GM19452 (cell line): ENCODE data around the gene STEAP3.
A peak's percentile ranks its signal among the peaks of the same experiment; 100 is the strongest.

ENCODE experiments used
- ATAC-seq: cut with Tn5 transposase; IDR thresholded peaks from one replicate; pipeline ENCODE4 v1.9.1; 2021; ENCODE audit not compliant: unreplicated experiment

The STEAP3 gene, protein sequence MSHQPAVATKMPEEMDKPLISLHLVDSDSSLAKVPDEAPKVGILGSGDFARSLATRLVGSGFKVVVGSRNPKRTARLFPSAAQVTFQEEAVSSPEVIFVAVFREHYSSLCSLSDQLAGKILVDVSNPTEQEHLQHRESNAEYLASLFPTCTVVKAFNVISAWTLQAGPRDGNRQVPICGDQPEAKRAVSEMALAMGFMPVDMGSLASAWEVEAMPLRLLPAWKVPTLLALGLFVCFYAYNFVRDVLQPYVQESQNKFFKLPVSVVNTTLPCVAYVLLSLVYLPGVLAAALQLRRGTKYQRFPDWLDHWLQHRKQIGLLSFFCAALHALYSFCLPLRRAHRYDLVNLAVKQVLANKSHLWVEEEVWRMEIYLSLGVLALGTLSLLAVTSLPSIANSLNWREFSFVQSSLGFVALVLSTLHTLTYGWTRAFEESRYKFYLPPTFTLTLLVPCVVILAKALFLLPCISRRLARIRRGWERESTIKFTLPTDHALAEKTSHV

DNA sequence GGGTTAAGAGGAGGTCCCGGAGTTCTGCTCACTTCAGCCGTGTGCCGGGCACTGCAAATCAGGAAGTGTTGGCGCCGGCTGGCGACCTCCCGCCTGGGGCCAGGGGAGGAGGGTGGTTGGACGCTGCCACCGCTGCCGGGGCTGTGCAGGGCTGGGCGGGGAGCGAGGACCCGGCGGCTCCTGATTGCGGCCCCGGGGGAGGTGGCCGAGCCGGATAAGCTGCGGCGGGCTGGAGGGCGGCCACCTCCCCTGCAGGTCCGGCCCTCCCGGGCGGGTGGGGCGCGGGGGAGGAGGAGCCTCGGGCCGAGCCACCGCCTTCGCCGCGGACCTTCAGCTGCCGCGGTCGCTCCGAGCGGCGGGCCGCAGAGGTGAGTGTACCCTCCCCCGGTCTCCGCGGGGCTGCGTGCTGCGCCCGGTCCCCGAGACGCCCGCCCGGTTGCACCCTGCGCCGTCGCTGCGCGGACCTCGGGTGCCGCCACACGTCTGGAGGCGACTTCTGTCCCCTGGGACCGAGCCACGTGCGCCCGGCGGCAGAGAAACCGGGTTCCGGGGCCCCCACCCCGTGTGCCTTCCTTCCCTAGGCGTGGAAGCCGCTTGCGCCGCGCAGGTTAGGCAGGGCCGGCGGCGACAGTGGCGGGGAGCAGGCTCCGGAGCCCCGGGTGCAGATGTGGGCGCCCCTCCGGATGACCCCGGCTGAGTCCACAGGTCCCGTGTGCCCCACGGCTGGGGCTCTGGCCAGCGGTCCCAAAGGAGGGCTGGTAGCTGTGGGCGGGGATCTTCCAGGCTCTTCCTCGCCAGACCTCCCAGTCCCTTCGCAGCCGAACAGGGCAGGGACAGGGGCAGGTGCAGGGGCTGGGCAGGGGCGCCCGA lies at the start of gene STEAP3:
STEAP3 (plus strand) TSS at position 314 of the 870 bp plus-strand sequence. CDS start 7,179 bp downstream, outside the sequence.
- ATAC-seq = peak; percentile 81

DNA sequence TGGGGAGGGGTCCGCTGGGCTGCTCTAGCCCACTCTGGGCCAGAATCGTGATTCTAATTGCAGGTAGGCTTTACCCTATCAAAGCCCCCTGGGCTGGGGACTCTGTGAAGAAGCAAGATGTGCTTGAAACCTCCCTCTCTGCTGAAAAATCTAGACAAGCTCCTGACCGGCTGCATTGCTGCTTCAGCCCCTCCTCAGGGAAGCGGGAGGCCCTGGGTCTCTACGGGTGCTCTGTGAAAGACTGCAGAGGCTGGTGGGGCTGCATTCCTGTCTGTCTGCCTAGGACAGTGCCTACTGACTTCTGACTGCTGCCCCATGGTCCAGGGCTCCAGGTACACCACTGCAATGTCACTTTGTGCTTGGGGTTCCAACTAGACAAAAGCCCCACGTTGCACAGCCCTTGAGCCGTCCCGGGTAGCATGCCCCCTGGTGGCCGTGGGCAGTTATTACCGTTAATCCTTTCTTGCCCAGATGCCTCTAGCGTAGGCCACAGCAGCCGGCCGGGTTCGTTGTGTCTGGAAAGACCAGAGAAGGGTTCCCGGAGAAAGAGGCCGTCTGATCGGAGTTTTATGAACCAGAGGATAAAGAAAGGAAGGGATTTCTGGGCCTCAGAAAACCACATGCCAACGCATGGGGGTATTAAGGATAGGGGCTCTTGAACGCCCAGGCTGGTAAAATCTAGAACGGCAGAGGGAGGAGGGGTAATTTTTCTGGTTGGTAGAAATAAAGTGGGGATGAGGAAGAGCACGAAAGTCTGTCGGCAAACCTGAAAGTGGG lies 49.2 kb upstream of the STEAP3 start:
- peak; percentile 88 for ATAC-seq

DNA sequence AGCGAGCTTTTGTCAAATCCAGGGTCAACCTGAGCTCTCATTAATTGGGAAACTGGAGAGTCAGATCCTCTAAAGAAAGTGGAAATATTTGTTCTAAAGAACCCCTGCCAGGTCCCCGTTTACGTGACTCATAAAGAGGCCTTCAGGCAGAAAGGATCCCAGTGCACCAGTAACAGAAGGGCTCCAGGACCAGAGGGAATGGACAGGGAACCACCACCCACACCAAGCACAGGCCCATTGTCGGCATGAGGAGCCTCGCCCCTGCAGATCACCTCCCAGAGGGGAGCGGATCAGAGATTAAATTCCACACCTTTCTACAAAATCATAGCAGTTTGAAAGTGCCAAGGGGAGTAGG lies 48.7 kb upstream of the STEAP3 start:
- ATAC-seq = no peak

DNA sequence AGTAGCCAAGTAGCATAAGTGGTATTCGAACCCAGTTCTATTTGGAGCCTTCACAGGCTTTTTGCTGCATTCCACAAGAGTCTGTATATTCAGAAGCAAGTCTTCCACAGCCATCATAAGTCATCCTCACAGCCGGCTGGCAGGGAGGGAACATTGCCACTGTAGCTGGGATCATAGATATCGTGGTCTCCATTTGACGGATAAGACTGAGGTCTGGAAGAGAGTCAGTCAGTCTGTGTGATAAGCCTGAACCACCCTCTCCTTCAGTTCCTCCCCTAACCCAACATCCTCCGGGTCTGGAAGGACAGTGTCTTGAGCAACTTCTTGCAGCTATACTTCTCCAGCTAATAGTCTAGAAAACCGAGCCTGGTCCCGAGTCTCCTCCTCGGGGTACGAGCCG lies 48.1 kb upstream of the STEAP3 start:
- no peak for ATAC-seq

DNA sequence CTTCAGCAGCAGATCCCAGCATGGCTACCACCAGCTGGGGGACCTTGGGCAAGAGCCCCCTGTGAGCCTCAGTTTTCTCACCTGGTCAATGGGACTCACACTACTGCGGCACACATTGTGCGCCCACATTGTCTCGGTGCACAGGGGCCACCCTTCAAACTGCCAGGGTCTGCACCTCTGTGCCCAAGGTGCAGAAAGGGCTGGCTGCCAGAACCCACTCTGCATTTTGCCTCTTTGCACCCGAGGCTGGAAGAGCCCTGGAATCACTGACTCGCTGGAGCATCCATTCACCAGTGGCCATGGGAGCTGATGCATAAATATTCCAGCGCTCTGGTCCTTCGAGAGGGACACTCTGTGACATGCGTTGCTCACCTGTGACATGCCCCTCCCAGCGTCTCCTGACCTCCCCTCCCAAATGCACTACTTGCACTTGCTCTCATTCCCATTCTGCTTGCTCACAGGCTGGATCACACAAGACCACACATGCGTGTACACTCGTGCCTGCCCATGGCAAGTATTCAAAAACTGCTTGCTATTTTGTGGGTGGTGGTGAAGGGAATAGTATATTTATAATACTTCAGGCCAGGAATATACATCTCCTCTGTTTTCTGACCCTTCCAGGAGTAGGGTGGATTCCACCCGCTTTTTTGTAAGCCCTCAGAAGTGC lies 46.3 kb upstream of the STEAP3 start:
- no peak for ATAC-seq

DNA sequence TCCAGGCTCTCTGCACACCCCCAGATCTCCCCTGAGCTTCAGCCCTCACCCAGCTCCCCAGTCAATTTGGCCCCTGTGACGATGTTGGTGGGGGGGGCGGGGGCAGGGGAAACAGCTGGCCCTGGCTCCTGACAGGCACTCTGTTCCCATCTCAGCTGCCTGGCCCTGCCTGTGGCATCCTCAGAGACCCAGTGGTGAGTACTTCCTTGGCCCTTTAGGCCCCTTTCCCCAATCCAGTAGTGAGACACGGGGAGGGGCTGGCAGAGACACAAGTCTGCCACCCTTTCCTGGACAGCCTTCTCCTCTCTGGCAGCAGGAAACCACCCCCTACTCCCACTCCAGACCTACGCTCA lies 45.8 kb upstream of the STEAP3 start:
- no peak for ATAC-seq

DNA sequence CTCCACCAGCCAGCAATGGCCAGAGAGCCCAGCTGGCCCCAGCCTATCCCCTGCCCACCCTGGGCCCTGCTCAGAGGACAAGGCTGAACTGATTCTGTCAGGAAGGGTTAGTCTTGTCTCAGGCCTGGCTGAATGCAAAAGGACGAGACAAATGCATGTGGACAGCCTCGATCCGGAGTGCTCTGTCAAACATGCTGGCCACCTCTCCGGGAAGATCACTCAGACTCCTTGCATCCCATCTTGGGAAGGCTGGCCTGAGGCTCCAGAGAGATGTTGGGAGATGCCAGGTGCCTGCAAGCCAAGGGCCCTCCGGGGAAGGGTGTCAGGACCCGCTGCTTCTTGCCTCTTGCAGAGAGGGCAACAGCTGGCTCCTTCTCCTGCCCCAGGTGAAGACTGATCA lies 44.9 kb upstream of the STEAP3 start:
- ATAC-seq = no peak

DNA sequence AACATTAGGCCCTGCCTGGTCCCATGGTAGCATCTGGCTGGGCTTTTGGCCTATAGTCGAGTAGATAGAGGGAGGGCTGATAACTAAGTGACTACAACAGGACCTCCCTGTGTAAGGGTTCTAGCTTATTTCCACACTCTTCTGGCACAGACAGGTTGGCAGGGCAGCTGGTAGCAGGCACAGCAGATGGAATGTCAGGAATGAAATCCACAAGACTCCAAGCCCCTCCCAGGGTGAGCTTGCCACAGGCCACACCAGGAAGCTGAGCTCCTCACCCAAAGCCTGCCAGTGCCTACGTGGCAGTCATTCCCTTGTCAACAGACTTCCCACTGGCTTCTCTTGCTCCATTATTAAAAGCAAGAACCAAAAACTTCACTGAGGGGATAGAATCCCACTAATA lies 44.4 kb upstream of the STEAP3 start:
- no peak for ATAC-seq

DNA sequence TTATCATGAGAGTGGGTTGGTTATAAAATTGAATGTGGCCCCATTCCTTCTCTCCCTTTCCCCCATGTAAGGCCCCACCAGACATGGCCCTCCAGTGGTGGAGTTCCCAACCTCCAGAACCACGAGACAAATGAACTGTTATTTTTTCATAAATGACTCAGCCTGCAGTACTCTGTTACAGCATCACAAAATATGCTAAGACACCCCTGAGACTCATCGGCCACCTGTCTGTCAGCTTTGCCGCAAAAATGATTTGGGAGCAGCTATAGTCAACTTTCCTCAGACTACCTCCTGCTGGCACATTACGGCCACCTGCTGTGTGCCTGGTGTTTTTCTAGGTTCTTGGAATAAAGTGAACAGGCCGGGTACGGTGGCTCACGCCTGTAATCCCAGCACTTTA lies 43.6 kb upstream of the STEAP3 start:
- no peak for ATAC-seq

DNA sequence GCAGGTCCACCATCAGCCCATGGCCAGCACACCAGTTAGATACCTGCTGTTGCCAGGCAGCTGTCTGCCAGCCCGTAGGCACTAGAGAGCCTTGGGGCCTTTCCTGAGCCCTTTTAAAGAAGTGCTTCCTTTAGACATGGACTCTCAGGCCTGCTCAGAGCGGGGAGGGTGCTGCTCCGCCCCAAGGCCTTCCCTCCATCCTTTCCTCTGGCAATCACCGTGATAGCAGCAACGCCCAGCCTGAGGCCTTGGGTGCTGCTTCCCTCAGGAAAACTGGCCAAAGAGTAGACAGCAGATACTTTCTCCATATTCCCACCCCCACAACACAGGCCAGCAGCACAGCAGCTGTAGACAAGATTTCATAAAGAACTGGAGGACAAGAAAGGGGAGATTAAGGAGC lies 42.7 kb upstream of the STEAP3 start:
- no peak for ATAC-seq

DNA sequence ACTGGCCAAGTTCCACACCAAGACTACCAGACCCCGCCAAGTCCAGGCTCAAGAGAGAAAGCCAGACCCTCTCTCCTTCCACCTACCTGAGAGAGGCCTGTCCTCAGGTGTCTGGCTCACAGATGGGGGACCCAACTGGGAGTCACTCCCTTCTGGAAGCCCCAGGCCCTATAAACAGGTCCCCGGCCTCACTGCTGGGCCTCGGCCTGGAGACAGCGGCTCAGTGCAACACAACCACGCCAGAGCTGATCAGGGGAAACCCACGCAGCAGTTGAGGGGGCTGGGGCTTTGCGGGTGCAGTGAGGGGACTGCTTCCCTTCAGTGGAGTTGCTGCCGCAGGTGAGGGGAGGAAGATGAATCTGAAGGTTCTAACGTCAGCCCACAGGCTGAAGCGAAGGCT lies 42.2 kb upstream of the STEAP3 start:
- ATAC-seq = no peak

DNA sequence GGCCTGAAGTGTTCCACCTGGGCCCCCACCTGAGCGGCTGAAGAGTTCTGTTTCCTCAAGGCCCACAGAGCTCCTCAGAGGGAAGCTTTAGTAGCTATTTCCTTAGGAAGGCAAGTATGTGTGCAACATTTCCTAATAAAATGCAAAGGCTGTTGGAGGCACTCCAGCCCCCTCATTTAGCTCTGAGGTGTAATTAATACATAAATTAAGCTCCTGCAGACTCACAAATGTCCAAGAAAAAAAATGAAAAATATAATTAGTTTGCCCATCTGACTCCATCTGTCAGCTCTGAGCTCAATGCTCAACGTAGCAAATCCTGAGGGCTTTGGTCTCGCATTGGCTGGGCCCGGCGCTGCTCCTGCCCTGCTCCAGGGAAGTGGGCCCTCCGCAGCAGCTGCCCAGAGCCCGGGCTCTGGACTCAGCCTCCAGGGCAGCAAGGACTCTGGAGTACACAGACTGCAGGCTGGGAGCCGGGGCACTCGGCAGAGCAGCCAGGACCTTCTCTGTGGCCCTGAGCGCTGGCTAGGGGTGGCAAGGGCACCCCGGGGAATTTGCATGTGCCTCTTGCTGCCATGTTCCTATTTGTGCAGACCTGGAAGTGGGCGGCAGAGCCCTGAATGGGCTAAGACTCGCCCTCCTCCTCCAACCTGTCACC lies 41.7 kb upstream of the STEAP3 start:
- no peak for ATAC-seq

DNA sequence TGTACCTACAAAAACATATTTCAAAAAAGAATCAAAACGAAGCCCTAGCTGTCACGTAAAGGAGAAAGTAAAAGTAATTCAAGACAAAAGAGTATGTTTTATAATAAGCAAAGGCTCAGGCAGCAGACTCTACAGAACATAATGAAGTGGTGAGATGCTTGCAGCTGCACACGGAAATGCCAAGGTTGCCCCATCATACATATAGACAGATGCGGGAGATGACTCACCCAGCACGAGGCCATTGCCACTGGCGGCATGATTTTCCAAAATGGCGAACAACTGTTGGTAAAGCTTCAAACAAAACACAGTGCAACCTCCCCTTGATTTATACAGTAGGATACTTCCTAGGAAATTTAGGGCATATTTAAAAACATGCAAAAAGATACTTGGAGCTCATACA lies 39.1 kb upstream of the STEAP3 start:
- no peak for ATAC-seq

DNA sequence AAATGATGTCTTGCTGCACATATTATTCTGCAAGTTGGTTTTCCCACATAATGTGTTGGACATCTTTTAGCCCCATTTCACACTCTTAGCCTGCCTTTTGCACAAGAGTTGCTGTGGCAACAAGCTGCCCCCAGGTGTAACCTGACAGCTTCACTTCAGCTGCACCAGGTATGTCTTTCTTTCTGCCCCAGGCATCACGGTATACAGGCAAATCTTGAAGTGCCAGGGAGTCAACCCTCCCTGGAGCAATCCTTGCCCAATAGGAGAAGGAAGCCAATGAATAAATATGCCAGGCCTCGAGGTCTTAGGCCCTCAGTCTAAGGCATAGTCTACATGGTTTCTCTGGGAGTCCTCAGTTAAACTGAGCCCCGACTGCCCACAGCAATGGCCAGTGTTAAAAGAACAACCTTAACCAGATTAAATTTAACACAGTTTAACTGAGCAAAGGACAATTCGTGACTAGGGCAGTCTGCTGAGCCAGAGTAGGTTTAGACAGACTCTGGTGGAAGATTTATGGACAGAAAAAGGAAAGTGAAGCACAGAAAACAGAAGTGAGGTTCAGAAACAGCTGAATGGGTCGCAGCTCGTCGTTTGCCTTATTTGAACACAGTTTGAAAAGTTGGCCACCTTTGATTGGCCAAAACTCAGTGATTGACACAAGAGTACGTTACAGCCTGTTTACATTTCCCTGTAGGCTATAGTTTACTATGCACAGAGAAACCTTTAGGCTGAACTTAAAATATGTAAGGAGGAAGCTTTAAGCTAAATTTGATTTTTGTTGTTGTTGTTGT lies 33.1 kb upstream of the STEAP3 start:
- no peak for ATAC-seq

DNA sequence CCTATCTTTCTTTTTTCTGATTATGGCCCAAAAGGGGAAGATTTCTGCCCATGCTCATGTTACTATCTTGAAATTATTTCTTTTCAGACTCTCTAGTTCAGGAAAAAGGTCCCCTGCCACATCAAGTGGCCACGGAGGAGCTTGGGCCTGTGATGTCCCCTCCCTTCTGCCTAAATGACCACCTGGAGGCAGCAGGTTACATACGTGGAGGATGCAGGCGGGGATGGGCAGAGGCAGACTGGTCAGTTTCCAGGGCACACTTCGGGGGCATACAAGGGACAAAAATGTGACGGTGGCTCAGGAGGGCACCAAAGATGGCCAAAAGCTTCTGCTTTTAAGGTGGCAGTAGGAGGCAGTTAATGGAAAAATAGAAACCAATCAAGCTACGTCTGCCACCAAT lies 30.7 kb upstream of the STEAP3 start:
- ATAC-seq = no peak

DNA sequence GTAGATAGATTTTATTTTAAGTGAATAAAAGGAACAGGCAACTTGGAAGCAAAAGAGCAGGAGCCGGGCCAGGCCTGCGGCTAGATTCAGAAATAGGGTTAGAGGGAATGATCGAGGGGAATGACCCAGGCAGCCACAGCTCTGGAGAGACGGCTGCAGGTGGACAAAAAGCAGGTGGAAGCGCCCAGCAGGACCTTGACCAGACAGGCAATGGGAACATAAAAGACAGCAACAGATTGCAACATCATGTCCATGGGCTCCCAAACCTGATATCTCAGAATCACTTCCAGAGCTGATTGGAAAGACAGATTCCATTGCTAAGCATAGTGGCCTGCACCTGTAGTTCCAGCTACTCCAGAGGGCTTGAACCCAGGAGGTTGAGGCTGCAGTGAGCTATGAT lies 28.6 kb upstream of the STEAP3 start:
- no peak for ATAC-seq

DNA sequence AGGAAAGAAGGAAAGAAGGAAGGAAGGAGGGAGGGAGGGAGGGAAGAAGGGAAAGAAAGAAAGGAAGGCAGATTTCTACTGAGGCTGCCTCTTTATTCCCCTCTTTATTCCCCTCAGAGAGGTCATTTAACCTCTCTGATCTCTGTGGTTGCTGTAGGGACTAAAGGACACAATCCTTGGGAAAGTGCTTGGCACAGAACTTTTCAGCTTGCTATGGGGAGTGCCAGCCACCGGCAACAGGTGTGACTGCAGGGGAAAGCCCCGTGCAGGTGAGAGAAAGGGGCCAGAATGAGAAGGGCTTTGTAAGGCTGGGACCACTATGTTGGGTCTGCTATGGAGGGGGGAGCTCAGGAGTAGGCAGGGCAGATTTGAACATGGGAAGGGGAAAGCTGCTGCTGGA lies 27.7 kb upstream of the STEAP3 start:
- no peak for ATAC-seq

DNA sequence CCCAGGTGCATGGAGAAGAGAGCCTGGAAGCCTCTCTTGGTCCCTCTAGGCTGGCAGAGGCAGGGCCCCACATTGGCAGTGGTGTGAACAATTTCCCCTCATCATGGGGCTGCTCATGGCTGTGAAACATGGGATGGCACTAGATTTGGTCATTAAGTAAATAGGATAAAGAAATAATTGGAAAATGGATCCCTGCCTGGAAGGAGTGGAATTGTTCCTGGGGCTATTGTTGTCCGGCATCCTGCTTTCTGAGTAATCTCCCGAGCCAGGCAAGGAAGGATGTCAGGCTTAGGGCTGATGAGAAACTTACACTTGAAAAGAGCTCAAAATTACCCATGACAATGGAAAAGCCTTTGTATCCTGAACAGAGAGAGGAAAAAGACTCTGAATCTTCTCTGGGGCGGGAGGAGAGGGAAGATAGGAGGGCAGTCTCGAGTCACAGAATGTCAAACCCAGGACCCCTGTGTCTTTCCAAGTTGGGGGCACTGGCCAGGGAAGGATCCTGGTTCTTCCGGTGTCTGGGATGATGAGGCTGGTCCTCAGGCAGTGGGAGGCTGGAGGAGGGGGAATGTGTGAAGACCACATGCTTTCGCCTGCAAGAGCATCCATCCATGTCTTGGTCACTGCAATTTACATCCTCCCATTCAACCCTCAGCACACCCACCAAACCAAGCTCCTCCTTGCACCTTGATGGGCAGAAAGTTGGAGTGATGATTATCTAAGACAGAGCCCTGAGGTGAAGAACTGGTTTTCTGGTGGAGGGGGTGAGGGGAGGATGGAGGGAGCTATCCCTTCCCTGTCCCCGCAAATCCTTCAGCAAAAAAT lies 27.1 kb upstream of the STEAP3 start:
- ATAC-seq = no peak

DNA sequence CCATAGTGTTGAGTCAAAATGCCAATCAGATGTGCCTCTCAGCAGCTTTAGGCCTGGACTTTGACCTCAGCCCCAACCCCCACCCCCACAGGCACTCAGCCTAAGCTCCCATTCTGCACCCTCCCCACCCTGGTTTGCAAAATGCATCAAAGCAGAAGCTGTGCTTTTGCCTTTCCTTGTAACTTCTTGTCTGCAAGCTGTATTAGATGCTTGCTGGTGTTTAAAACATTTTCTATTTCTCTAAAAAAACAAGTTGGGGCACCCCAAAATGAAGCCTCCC lies 26.6 kb upstream of the STEAP3 start:
- no peak for ATAC-seq
